ENCODE data around the gene VASN. TPM values are rescaled to one million over a fixed set of nuclear protein-coding genes. Genes with fewer than 3 reads are reported as not detected.

The VASN gene
- total and polyA plus RNA-seq, 9 of the 15 experiments (the other 6 are each of a cell fraction or from before 2014, with no cell fraction given), result 0.01 to 2.5 (median 0.41) TPM; not detected in 1

DNA sequence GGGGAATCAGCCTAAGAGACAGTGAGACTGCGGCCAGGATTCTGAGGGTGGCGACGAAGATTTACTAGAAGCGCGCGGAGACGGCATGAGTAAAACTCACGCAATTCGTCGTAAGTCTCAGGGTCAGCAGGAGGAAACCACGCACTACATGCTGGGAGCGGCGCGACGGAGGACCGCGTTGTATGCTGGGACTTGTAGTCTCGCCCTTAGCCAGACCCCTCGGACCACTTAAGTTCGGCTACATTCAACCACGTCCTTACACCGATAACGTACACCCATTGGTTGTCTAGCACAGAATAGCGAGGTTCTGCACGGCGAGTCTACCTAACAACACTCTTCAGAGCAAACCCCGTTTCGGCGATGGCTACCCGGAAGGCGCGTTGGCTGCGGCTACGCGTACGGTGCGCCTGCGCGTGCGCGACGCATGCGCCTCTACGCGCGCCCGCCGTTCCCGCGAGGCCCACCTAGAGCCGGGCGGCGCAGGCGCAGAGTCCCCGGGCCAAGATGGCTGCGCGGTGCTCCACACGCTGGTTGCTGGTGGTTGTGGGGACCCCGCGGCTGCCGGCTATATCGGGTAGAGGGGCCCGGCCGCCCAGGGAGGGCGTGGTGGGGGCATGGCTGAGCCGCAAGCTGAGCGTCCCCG is 53.9 kb downstream of the VASN start, which contains the start of gene DNAJA3 (continued):
- TF ChIP-seq, protein P1, sequence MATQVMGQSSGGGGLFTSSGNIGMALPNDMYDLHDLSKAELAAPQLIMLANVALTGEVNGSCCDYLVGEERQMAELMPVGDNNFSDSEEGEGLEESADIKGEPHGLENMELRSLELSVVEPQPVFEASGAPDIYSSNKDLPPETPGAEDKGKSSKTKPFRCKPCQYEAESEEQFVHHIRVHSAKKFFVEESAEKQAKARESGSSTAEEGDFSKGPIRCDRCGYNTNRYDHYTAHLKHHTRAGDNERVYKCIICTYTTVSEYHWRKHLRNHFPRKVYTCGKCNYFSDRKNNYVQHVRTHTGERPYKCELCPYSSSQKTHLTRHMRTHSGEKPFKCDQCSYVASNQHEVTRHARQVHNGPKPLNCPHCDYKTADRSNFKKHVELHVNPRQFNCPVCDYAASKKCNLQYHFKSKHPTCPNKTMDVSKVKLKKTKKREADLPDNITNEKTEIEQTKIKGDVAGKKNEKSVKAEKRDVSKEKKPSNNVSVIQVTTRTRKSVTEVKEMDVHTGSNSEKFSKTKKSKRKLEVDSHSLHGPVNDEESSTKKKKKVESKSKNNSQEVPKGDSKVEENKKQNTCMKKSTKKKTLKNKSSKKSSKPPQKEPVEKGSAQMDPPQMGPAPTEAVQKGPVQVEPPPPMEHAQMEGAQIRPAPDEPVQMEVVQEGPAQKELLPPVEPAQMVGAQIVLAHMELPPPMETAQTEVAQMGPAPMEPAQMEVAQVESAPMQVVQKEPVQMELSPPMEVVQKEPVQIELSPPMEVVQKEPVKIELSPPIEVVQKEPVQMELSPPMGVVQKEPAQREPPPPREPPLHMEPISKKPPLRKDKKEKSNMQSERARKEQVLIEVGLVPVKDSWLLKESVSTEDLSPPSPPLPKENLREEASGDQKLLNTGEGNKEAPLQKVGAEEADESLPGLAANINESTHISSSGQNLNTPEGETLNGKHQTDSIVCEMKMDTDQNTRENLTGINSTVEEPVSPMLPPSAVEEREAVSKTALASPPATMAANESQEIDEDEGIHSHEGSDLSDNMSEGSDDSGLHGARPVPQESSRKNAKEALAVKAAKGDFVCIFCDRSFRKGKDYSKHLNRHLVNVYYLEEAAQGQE (IDR thresholded peaks at IDR 0.05; ENCODE audit: borderline replicate concordance), result no peak
- TF ChIP-seq, protein P1 (CRISPR knock-in tag; IDR thresholded peaks at IDR 0.05; ENCODE audit: low read depth), result peak; percentile 50
- peak; percentile 23; the same call in 1 of the 2 replicates for TF ChIP-seq HNRNPL (IDR thresholded peaks at IDR 0.05; ENCODE audit: low read depth, low read length)
- TF ChIP-seq NR2C2 (CRISPR knock-in tag; IDR thresholded peaks at IDR 0.05), result peak; percentile 76
- peak; percentile 94 for TF ChIP-seq NR2C2 (tag; IDR thresholded peaks at IDR 0.05)
- TF ChIP-seq JUNB (CRISPR knock-in tag; conservative IDR thresholded peaks at IDR 0.05), result no peak
- no peak for TF ChIP-seq HSF4 (CRISPR knock-in tag; IDR thresholded peaks at IDR 0.05; ENCODE audit: borderline replicate concordance)
- TF ChIP-seq ZNF76 (CRISPR knock-in tag; IDR thresholded peaks at IDR 0.05; ENCODE audit: borderline replicate concordance), result 0 out of 2 replicates have a peak, but pooled peaks have one; percentile 31
- TF ChIP-seq ZBTB17 (CRISPR knock-in tag; IDR thresholded peaks at IDR 0.05), result peak; percentile 61; the same call in 1 of the 2 replicates
- TF ChIP-seq, protein P2, sequence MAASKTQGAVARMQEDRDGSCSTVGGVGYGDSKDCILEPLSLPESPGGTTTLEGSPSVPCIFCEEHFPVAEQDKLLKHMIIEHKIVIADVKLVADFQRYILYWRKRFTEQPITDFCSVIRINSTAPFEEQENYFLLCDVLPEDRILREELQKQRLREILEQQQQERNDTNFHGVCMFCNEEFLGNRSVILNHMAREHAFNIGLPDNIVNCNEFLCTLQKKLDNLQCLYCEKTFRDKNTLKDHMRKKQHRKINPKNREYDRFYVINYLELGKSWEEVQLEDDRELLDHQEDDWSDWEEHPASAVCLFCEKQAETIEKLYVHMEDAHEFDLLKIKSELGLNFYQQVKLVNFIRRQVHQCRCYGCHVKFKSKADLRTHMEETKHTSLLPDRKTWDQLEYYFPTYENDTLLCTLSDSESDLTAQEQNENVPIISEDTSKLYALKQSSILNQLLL (CRISPR knock-in tag; IDR thresholded peaks at IDR 0.05; ENCODE audit: borderline replicate concordance), result no peak
- TF ChIP-seq ESRRA (IDR thresholded peaks at IDR 0.05; ENCODE audit: borderline replicate concordance, low read depth), result peak; percentile 65
- no peak for TF ChIP-seq TEAD2 (tag; IDR thresholded peaks at IDR 0.05)
- TF ChIP-seq, protein P3, sequence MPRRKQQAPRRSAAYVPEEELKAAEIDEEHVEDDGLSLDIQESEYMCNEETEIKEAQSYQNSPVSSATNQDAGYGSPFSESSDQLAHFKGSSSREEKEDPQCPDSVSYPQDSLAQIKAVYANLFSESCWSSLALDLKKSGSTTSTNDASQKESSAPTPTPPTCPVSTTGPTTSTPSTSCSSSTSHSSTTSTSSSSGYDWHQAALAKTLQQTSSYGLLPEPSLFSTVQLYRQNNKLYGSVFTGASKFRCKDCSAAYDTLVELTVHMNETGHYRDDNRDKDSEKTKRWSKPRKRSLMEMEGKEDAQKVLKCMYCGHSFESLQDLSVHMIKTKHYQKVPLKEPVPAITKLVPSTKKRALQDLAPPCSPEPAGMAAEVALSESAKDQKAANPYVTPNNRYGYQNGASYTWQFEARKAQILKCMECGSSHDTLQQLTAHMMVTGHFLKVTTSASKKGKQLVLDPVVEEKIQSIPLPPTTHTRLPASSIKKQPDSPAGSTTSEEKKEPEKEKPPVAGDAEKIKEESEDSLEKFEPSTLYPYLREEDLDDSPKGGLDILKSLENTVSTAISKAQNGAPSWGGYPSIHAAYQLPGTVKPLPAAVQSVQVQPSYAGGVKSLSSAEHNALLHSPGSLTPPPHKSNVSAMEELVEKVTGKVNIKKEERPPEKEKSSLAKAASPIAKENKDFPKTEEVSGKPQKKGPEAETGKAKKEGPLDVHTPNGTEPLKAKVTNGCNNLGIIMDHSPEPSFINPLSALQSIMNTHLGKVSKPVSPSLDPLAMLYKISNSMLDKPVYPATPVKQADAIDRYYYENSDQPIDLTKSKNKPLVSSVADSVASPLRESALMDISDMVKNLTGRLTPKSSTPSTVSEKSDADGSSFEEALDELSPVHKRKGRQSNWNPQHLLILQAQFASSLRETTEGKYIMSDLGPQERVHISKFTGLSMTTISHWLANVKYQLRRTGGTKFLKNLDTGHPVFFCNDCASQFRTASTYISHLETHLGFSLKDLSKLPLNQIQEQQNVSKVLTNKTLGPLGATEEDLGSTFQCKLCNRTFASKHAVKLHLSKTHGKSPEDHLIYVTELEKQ (CRISPR knock-in tag; IDR thresholded peaks at IDR 0.05), result no peak
- TF ChIP-seq NR2C1 (IDR thresholded peaks at IDR 0.05), result peak; percentile 85
- peak; percentile 94 for TF ChIP-seq NR2C1 (tag; IDR thresholded peaks at IDR 0.05)
- TF ChIP-seq RBM17 (IDR thresholded peaks at IDR 0.05; ENCODE audit: borderline replicate concordance, low read depth, low read length), result no peak

Data from K562 (cell line).